ENCODE measurements around the gene SLC39A5.

DNA sequence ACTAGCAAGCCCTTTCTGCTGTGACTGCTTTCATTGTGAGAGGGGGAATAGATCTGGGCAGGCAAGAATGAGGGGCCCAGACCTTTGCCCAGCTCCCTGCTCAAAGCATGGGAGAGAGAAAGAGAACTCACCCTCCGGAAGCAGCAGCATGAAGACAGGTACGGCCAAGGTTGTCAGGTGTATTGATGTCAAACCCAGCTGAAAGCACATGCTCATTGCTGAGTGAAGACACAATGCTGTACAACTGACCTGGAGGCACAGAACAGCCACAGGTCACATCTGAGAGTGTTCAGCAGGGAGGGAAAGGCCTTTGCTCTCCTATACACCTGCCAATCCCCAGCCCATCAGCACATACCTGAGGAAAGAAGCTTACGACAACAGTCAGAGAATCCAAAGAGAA lies 22.8 kb downstream of the SLC39A5 start:
- TF ChIP-seq, protein P1, sequence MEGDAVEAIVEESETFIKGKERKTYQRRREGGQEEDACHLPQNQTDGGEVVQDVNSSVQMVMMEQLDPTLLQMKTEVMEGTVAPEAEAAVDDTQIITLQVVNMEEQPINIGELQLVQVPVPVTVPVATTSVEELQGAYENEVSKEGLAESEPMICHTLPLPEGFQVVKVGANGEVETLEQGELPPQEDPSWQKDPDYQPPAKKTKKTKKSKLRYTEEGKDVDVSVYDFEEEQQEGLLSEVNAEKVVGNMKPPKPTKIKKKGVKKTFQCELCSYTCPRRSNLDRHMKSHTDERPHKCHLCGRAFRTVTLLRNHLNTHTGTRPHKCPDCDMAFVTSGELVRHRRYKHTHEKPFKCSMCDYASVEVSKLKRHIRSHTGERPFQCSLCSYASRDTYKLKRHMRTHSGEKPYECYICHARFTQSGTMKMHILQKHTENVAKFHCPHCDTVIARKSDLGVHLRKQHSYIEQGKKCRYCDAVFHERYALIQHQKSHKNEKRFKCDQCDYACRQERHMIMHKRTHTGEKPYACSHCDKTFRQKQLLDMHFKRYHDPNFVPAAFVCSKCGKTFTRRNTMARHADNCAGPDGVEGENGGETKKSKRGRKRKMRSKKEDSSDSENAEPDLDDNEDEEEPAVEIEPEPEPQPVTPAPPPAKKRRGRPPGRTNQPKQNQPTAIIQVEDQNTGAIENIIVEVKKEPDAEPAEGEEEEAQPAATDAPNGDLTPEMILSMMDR (IDR thresholded peaks at IDR 0.05) = no peak
- TF ChIP-seq POLR2A (IDR thresholded peaks at IDR 0.05) = no peak

Measured in breast epithelium (tissue), 3 donors.